HUDEP-2 (cell line): ENCODE results near the gene CD3G.
A peak's percentile ranks its signal among the peaks of the same experiment; 100 is the strongest.

Source experiments
- DNase-seq, 76 experiments: peaks; one replicate each; lab custom pipeline; 2025; ENCODE audit not compliant: unreplicated experiment in 76 of 76; lab: John Stamatoyannopoulos, UW

CD3G gene

DNA sequence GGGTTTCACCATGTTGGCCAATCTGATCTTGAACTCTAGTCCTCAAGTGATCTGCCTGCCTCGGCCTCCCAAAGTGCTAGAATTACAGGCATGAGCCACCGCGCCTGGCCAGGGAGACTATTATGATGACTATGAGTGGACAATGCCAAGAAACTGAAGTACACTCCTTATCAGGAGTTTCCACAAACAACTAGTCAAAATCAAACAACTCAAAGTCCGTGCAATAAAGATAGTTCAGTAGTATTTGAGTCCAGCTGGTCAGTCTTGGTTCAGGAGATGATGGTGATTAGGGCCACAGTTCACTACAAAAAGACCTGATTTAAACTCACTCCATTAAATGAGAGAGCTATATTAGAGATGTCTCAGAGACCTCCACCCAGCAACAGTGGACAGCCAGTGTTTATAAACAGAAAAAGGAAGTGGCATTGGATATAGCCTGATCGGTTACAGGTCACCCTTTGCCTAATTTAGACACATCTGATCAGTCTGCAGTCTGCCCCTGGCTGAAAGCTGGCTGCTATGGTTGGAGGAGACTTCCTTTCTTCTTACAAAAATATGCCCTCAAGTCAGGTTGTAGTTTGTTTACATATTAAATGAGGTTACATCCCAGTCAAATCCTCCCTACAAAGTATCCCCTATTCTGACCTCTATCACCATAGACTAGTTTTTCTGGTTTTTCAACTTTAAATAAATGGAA lies 22.6 kb upstream of the CD3G start:
- DNase-seq, result no peak

GRCh38 chr11:118322721-118323120 lies 21.4 kb upstream of the CD3G start:
- DNase-seq, result no peak

DNA sequence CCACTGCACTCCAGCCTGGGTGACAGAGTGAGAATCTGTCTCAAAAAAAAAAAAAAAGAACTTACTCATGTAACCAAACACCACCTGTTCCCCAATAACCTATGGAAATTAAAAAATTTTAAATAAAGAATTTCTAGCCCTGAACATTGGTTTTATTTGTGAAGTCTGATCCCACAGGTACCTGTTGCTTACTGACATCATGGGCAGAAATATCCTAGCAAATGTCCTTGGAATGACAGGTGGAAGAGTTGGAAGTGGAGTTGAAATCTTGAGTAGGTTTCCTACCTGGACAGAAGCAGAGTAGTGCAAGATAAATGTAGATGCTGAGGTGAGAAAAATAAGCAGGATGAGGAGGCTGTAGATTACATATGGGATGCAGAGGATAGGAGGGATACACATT lies 18.9 kb upstream of the CD3G start:
- DNase-seq, result no peak

GRCh38 chr11:118328745-118329144 lies 15.4 kb upstream of the CD3G start:
- DNase-seq, result no peak

GRCh38 chr11:118334745-118335144 lies 9.4 kb upstream of the CD3G start:
- DNase-seq, result no peak

DNA sequence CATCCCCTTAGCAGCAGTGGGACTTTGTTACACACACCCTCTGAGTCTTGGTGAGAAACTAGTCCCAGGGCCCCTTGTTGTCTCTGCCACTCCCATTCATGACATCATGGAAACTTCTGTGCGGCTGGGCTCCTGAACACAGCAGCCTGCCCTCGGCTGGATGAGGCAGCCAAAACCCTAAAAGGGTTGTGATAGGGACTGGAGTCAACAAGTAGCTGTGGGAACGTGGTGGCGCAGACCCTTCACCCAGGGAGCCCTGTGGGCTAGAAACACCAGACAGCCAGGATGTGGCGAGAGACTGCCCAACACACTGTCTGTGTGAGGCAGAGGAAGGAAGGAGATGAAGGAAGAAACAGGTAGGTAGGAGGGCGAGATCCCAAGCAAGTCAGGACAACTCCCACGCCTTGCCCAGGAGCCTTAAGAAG lies 5.5 kb upstream of the CD3G start:
- peak in 36 of 76 experiments; percentile 2 to 81 (median 28) for DNase-seq

DNA sequence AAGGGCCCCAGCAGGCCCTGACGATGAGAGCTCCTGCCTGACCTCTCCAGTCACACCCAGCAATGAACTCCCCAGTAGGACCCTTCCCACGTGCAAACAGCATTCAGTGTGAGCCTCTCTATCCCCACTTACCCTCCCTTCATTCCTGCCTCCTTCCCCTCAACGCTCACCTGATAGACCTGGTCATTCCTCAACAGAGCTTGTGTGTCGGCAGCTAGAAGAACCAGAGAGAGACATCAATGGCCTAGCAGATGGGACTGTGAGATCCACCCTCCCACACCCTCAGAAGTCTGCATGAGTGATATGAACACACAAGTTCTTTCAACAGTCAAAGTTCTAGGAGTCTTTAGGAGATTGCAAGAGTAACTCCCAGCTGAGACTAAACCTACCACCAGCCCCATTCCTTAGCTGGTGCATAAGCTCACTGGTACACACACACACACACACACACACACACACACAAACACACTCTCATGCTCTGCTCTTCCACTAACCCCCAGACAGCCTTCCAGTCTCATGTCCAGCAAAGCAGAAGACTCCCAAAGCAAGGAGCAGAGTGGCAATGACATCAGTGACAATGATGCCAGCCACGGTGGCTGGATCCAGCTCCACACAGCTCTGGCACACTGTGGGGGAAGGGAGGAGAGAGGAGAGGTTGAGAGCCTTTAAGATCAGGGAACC lies 4.7 kb upstream of the CD3G start:
- peak in 1 of 76 experiments; percentile 5 for DNase-seq

DNA sequence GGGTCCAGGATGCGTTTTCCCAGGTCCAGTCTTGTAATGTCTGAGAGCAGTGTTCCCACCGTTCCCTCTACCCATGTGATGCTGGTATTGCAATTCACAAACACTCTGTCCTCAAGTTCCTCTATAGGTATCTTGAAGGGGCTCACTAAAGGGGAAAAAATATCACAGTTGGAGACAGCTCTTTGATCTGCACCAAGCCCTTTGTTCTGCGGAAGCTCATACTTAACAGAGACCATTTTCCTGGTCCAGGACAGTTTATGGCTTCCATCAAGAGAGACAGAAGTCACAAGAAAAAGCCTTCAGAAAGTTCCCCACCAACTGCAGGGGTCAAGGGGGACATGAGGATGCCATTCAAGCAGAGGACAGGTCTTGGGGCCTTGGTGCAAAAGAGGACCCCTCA lies 3.7 kb upstream of the CD3G start:
- no peak for DNase-seq

GRCh38 chr11:118341261-118341660 lies 2.9 kb upstream of the CD3G start:
- DNase-seq, result no peak

DNA sequence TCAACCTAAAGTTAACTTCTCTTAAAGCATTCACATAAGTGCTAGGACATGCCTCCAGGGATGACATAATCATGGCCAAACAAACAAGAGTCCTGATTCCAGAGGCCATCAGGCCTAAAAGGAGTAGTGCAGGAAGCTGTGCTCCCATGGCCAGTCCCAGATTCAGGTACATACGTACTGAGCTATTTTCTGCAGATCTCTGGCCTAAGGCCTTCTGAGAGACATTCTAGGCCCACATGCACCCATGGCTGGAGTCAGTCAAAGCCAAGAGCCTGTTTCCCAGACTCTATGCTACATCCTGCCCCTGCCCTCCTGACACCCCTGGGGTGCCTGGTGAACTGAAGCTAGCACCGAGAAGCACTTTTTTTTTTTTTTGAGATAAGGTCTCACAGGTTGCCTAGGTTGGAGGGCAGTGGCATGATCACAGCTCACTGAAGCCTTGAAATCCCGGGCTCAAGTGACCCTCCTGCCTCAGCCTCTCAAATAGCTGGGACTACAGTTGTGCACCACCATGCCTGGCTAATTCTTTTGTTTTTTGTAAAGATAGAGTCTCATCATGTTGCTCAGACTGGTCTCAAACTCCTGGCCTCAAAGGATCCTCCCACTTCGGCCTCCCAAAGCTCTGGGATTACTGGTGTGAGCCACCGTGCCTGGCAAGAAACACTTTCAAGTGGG lies 2.2 kb upstream of the CD3G start:
- no peak for DNase-seq

DNA sequence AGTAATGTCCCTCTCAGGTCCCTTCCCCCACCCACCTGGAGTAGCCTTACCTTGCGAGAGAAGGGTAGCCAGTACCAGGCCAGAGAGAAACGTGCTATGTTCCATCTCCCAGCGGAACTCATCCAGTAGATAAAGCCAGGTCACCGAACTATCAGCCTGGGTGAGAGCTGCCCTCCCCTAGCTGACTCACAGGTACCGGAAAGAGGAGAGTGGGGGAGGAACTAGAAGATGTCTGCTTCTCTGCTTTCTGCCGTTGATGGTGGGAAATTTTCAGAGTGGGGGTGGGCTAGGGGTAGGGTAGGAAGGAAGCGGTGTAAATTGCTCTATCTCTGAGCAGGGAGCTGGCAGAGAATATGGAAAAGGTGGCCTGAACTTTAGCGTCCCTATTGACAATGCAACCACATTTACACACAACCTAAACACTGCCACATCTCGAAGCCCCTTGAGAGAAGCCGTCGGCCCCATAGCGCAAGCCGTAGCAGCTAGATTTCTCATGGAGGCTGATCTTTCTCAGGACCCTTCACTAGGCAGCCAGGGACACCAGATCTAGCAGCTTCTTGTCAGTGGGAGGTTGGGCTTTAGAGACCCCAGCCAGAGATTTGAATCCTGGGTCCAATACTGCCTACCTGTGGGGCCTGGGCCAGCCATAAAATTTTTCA lies 1.5 kb upstream of the CD3G start, which contains the start of gene CD3D:
CD3D (minus strand) TSS at position 203 of the 659 bp plus-strand sequence; CDS start at position 105, 98 bp downstream.
- DNase-seq, result peak in 1 of 76 experiments; percentile 3

GRCh38 chr11:118343248-118343647 lies 896 bp upstream of the CD3G start:
- no peak for DNase-seq

DNA sequence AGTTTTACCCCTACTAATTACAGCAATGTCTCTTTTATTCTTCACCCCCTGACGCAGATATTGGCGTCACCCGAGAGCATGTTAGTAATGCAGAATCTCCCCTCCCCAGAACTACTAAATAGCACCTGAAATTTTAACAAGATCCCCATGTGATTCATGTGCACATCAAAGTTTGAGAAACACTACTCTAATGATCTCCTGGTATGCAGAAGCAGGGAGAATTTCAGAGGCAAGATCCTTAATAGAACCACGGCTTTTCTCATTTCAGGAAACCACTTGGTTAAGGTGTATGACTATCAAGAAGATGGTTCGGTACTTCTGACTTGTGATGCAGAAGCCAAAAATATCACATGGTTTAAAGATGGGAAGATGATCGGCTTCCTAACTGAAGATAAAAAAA lies 5.3 kb downstream of the CD3G start:
- DNase-seq, result no peak

DNA sequence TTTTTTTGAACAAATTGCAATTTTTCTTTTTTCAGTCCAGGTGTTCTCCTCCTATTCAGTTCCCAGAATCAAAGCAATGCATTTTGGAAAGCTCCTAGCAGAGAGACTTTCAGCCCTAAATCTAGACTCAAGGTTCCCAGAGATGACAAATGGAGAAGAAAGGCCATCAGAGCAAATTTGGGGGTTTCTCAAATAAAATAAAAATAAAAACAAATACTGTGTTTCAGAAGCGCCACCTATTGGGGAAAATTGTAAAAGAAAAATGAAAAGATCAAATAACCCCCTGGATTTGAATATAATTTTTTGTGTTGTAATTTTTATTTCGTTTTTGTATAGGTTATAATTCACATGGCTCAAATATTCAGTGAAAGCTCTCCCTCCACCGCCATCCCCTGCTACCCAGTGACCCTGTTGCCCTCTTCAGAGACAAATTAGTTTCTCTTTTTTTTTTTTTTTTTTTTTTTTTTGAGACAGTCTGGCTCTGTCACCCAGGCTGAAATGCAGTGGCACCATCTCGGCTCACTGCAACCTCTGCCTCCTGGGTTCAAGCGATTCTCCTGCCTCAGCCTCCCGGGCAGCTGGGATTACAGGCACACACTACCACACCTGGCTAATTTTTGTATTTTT lies 9.1 kb downstream of the CD3G start:
- DNase-seq, result peak in 9 of 76 experiments; percentile 1 to 24 (median 10)

DNA sequence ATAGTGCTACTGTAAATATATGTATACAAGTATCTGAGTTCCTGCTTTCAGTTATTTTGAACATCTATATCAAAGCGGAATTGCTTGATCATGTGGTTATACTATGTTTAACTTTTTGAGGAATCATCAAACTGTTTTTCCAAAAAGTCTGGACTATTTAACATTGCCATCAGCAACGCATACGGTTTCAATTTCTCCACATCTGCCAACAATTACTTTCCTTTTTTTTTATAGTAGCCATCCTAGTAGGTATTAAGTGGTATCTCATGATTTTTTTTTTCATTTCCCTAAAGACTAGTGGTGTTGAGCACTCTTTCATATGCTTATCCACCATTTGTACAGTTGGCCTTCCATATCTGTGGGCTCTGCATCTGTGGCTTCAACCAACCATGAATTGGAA lies 13.9 kb downstream of the CD3G start:
- no peak for DNase-seq

- DNase-seq, result peak; percentile 35 to 96 (median 91)
These were observed 15.3 kb downstream of the CD3G start, which contains the start of gene UBE4A for GRCh38 chr11:118359295-118359958. Gene UBE4A, plus strand, starts transcription at chr11:118359600. Its CDS starts 5,481 bp downstream, at chr11:118365081.

- no peak for DNase-seq
These were observed 20.9 kb downstream of the CD3G start for GRCh38 chr11:118364956-118365615.

- no peak for DNase-seq
These were observed 22.1 kb downstream of the CD3G start for GRCh38 chr11:118366287-118366686.

GRCh38 chr11:118370774-118371173 lies 26.6 kb downstream of the CD3G start:
- no peak for DNase-seq
